Measurements from ENCODE around the gene SLC16A4. TPM values are rescaled to one million over a fixed set of nuclear protein-coding genes. Genes with fewer than 3 reads are reported as not detected.
A peak's percentile ranks its signal among the peaks of the same experiment; 100 is the strongest.

Gene SLC16A4
- total RNA-seq, 1 experiment from 2014 or later: 0.22 TPM

DNA sequence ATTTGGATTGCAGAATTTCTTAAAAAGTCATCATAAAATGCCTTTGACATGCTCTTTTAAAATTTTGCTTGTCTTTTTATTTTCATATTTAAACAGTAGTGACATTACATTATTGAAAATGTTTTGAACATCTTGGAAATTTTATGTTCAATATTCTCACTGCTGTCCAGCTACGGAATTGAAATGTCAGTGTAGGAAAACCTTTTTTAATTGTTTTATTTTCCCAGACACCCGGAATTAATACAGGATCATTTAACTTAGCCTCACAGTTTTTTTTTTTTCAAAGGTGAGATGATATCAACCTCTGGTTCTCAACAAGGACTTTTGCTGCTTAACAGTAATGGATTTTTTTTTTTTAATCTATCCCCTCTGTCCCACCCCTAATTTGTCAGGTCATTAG is 47.6 kb downstream of the SLC16A4 start:
- peaks cover 74% of the 10 kb centered on the region for H4K20me1 ChIP-seq (ENCODE audit: low read length)
- peak overlapping the region; percentile 98 for H3K4me2 ChIP-seq (ENCODE audit: low read length)
- POLR2A ChIA-PET (ENCODE audit: unreplicated experiment): no interaction called here
- H3K9me2 ChIP-seq (replicated peaks; ENCODE audit: low read length): no peaks in the 10 kb centered on the region
- no peak overlapping the region for H2AFZ ChIP-seq (ENCODE audit: low read length)
- CTCF ChIA-PET: no interaction called here
- intact Hi-C loops (cut with micrococcal nuclease): no loop called here
- H3K27ac ChIP-seq (ENCODE audit: low read length): no peak overlapping the region
- H3K36me3 ChIP-seq (ENCODE audit: low read depth, low read length): peaks cover 59% of the 10 kb centered on the region; the same call in 1 of the 2 replicates
- no TSS peak for BruUV-seq (replicated peaks)
- peak overlapping the region; percentile 97; the same call in 1 of the 2 replicates for H3K9ac ChIP-seq (ENCODE audit: low read length)
- H3K27me3 ChIP-seq (ENCODE audit: low read length): no peaks in the 10 kb centered on the region
- peaks cover 53% of the 10 kb centered on the region for H3K4me1 ChIP-seq (ENCODE audit: insufficient read depth, low read length)
- DNase-seq: no peak
- H3K9me3 ChIP-seq (ENCODE audit: low read length): no peaks in the 10 kb centered on the region
- H3K4me3 ChIP-seq (ENCODE audit: low read length): peak overlapping the region; percentile 92
- no peaks in the 10 kb centered on the region for H3F3A ChIP-seq (ENCODE audit: low read length, unreplicated experiment)
- no peak for ATAC-seq
- H3K79me2 ChIP-seq (ENCODE audit: low read length): peaks cover 90% of the 10 kb centered on the region
- no peak for TF ChIP-seq EZH2phosphoT487 (IDR thresholded peaks at IDR 0.05; ENCODE audit: borderline replicate concordance, low read length)

DNA sequence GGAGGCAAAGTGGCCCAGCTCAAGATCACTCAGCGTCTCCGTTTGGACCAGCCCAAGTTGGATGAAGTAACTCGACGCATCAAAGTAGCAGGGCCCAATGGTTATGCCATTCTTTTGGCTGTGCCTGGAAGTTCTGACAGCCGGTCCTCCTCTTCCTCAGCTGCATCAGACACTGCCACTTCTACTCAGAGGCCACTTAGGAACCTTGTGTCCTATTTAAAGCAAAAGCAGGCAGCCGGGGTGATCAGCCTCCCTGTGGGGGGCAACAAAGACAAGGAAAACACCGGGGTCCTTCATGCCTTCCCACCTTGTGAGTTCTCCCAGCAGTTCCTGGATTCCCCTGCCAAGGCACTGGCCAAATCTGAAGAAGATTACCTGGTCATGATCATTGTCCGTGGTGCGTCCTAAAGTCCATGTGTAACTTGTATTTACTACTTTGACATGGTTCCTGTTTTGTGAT is 48.9 kb downstream of the SLC16A4 start:
- Histone ChIP-seq H3K4me3 (ENCODE audit: low read length) (peak overlapping the region; percentile 92), H3K79me2 (ENCODE audit: low read length) (peaks cover 80% of the 10 kb centered on the region), H3K9me3 (ENCODE audit: low read length) (no peaks in the 10 kb centered on the region), H2AFZ (ENCODE audit: low read length) (no peak overlapping the region), H3K27me3 (ENCODE audit: low read length) (no peaks in the 10 kb centered on the region), H3K4me2 (ENCODE audit: low read length) (peak overlapping the region; percentile 98), H3F3A (ENCODE audit: low read length, unreplicated experiment) (no peaks in the 10 kb centered on the region), H3K36me3 (ENCODE audit: low read depth, low read length) (peaks cover 48% of the 10 kb centered on the region; the same call in 1 of the 2 replicates), H3K9me2 (replicated peaks; ENCODE audit: low read length) (no peaks in the 10 kb centered on the region), H3K27ac (ENCODE audit: low read length) (no peak overlapping the region), H4K20me1 (ENCODE audit: low read length) (peaks cover 65% of the 10 kb centered on the region), H3K9ac (ENCODE audit: low read length) (peak overlapping the region; percentile 97; the same call in 1 of the 2 replicates), H3K4me1 (ENCODE audit: insufficient read depth, low read length) (peaks cover 50% of the 10 kb centered on the region)
- CTCF ChIA-PET: interaction anchor here (0.7 kb wide), 1 partner anchor 848 kb away, joined by 5 read pairs; the partner anchor contains the start of gene CYB561D1
- no peak for ATAC-seq
- TF ChIP-seq, protein P1, sequence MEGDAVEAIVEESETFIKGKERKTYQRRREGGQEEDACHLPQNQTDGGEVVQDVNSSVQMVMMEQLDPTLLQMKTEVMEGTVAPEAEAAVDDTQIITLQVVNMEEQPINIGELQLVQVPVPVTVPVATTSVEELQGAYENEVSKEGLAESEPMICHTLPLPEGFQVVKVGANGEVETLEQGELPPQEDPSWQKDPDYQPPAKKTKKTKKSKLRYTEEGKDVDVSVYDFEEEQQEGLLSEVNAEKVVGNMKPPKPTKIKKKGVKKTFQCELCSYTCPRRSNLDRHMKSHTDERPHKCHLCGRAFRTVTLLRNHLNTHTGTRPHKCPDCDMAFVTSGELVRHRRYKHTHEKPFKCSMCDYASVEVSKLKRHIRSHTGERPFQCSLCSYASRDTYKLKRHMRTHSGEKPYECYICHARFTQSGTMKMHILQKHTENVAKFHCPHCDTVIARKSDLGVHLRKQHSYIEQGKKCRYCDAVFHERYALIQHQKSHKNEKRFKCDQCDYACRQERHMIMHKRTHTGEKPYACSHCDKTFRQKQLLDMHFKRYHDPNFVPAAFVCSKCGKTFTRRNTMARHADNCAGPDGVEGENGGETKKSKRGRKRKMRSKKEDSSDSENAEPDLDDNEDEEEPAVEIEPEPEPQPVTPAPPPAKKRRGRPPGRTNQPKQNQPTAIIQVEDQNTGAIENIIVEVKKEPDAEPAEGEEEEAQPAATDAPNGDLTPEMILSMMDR (conservative IDR thresholded peaks at IDR 0.05; ENCODE audit: low read depth, low read length): no peak
- TF ChIP-seq EZH2 (IDR thresholded peaks at IDR 0.05; ENCODE audit: low read length, unreplicated experiment): no peak
- no peak for TF ChIP-seq EZH2phosphoT487 (IDR thresholded peaks at IDR 0.05; ENCODE audit: borderline replicate concordance, low read length)
- POLR2A ChIA-PET (ENCODE audit: unreplicated experiment): no interaction called here
- BruUV-seq (replicated peaks): no TSS peak
- no peak for DNase-seq
- intact Hi-C loops (cut with micrococcal nuclease): no loop called here

DNA sequence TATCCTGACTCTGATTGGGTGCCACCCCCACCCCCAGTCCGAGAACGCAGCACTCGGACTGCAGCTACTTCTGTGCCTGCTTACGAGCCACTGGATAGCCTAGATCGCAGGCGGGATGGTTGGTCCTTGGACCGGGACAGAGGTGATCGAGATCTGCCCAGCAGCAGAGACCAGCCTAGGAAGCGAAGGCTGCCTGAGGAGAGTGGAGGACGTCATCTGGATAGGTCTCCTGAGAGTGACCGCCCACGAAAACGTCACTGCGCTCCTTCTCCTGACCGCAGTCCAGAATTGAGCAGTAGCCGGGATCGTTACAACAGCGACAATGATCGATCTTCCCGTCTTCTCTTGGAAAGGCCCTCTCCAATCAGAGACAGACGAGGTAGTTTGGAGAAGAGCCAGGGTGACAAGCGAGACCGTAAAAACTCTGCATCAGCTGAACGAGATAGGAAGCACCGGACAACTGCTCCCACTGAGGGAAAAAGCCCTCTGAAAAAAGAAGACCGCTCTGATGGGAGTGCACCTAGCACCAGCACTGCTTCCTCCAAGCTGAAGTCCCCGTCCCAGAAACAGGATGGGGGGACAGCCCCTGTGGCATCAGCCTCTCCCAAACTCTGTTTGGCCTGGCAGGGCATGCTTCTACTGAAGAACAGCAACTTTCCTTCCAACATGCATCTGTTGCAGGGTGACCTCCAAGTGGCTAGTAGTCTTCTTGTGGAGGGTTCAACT is 49.5 kb downstream of the SLC16A4 start:
- Histone ChIP-seq H4K20me1 (ENCODE audit: low read length) (peaks cover 59% of the 10 kb centered on the region), H3K4me1 (ENCODE audit: insufficient read depth, low read length) (peaks cover 56% of the 10 kb centered on the region), H3K4me3 (ENCODE audit: low read length) (peak overlapping the region; percentile 92), H3F3A (ENCODE audit: low read length, unreplicated experiment) (no peaks in the 10 kb centered on the region), H2AFZ (ENCODE audit: low read length) (no peak overlapping the region), H3K27ac (ENCODE audit: low read length) (no peak overlapping the region), H3K9ac (ENCODE audit: low read length) (peak overlapping the region; percentile 97), H3K4me2 (ENCODE audit: low read length) (peak overlapping the region; percentile 98), H3K27me3 (ENCODE audit: low read length) (no peaks in the 10 kb centered on the region), H3K9me3 (ENCODE audit: low read length) (no peaks in the 10 kb centered on the region), H3K9me2 (replicated peaks; ENCODE audit: low read length) (no peaks in the 10 kb centered on the region), H3K79me2 (ENCODE audit: low read length) (peaks cover 74% of the 10 kb centered on the region), H3K36me3 (ENCODE audit: low read depth, low read length) (peaks cover 42% of the 10 kb centered on the region; the same call in 1 of the 2 replicates)
- intact Hi-C loops (cut with micrococcal nuclease): no loop called here
- BruUV-seq (replicated peaks): no TSS peak
- TF ChIP-seq, protein P1 (conservative IDR thresholded peaks at IDR 0.05; ENCODE audit: low read depth, low read length): no peak
- TF ChIP-seq EZH2 (IDR thresholded peaks at IDR 0.05; ENCODE audit: low read length, unreplicated experiment): no peak
- peak; percentile 59 for DNase-seq
- CTCF ChIA-PET: no interaction called here
- no peak for ATAC-seq
- POLR2A ChIA-PET (ENCODE audit: unreplicated experiment): no interaction called here

All from PC-3 (cell line).